IPS DF 4.7 (cell line): ENCODE data around the gene COL23A1.
"Not testable (repeated sequence)": the region's sequence is repeated elsewhere in the genome, so short reads cannot be mapped to it uniquely, and the experiment has no call there.

Source experiments
- DNase-seq: peaks from one replicate; pipeline ENCODE4 v3.0.0-alpha.2; 2013; ENCODE audit warnings: low spot score; ENCODE audit errors: extremely low read depth

Gene COL23A1

GRCh38 chr5:178307267-178308045 lies 282.7 kb downstream of the COL23A1 start:
- no peak for DNase-seq

DNA sequence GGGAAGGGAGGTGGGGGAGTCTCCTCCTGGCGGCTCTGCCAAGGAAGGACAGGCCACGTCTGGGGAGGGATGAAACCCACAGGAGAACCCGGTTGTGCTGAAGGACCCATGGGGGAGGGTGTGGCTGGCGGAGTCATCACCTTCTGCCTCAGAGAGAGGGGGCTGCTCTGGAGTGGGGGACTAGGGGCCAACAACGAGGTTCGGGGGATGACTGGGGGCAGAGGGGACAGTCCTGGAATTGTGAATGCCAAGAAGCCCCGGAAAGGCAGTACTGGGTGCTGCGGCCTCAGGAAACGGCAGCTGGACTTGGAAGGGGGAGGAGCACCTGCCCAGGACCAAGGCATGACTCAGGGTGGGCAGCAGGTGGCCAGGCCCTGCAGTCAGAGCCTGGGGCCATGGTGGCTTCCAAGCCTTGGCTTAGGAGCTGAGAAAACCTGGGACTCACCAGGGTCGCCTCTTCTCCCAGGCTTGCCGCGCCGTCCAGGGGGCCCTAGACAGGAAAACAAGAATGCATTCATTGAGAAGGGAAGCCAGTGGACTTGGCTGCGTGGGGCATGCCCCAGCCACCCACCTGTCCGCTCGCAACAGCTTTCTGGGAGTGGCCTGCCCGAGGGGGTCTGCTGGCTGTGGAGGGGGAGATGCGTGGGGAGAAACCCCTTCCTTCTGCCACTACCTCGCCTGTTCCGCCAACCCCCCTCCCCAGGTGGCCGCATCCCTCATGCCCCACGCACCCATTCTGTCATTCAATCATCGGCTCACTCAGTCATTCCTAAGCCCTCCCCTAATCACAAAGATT lies 283.6 kb downstream of the COL23A1 start:
- no peak for DNase-seq

DNA sequence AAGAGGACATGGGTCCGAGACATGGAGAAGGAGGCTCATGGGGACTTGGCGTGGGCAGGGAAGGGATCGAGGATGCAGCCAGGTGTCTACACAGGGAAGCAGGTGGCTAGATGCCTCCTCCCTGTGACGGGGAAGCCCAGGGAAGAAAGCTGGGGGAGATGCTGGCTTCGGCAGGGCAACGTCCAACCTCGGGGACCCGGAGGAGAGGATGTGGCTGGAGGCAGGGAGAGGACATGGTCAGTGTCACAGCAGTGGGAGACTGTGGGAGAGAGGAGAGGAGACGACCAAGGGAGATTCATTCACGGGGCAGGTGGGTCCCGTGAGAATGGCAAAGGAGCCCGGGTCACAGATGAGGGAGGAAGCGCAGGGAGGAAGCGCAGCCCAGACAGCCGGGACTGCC lies 284.4 kb downstream of the COL23A1 start:
- no peak for DNase-seq

DNA sequence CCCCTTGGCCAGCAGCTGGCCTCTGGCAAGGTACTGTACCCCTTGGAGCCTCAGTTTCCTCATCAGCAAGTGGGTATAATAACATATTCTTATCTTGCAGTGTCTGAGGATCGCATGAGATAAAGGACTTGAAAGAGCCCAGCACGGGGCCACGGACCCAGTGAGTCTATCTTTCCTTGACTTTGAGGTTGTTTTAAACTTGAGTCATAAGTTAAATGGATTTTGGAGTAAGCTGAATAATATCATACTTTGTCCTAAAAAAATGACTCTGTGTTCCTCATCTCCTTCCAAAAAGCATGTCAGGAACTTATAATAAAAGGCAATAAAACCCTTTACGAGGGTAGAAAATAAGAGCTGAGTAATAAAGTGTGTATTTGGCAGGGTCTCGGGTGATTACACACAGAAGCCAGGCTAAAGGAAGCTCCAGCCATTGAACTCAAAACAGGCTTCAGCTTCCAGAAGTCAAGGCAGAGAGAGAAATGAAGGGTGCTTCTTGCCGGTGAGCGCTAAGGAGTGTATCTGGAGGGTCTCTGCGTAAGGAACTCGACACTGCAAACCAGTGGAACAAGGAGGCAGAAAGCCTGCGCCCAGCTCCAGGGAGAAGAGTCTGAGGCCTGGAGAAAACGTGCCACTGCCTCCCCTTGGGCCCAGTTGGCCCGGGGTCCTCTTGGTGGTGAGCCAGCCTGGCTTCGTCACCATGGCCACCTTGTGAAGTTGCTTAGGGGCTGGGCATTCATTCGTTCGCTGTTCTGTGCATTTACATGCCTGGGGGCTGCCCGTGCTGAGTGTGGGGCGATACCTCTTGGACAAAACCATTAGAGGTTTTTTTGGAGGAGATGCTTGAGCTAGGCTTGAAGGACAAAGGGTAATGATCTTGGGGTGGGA lies 285.2 kb downstream of the COL23A1 start:
- DNase-seq = no peak

DNA sequence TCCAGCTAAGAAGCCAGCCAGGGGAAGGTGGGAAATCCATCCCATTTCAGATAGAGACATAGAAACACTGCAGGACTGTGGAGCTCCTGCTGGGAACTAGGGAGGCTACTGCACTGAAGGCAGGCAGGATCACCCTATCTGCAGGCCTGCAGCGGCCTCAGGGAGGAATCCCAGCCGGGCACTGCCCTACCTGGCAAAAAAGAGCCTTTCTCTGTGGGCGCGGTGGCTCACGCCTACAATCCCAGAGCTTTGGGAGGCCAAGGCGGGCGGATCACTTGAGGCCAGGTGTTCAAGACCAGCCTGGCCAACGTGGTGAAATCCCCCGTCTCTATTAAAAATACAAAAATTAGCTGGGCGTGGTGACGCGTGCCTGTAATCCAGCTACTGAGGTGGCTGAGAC lies 286.2 kb downstream of the COL23A1 start:
- no peak for DNase-seq

GRCh38 chr5:178302321-178302720 lies 287.9 kb downstream of the COL23A1 start:
- DNase-seq = not testable (repeated sequence)

DNA sequence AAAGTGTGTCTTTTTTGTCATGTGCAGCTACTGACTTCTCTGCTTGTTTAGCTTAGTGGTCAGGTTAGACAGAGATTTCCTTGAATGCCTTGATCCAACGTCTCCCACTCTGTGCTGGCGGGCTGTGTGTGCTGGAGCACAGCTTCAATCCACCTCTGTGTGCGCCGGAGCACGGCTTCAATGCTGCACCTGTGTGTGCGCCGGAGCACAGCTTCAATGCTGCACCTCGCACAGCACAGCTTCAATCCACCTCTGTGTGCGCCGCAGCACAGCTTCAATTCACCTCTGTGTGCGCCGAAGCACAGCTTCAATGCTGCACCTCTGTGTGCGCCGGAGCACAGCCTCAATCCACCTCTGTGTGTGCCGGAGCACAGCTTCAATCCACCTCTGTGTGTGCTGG lies 288.6 kb downstream of the COL23A1 start:
- no peak for DNase-seq

- DNase-seq = no peak
These were observed 291.8 kb downstream of the COL23A1 start for GRCh38 chr5:178298283-178298807.

- DNase-seq = no peak
These were observed 292.4 kb downstream of the COL23A1 start for GRCh38 chr5:178297751-178298150.

GRCh38 chr5:178296066-178296465 lies 294.1 kb downstream of the COL23A1 start:
- no peak for DNase-seq

DNA sequence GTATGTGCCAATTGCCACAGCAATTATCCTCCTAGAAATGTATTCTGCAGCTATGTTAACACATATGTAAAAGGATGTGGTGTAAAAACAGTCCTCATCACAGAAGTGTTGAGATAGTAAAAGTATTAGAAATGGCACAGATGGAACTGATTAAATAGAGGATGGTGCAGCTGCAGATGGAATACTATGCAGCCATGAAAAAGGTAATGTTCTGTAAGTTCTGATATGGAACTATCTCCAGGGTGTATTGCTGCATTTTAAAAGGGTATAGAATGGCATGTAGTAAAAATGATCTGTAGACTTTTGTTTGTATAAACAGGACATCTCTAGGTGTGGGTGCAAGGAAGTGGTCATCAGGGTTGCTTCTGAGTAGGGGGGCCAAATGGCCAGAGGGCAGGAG lies 294.6 kb downstream of the COL23A1 start:
- DNase-seq = no peak

- DNase-seq = no peak
These were observed 296.4 kb downstream of the COL23A1 start for GRCh38 chr5:178293815-178294214.

- no peak for DNase-seq
These were observed 296.8 kb downstream of the COL23A1 start for GRCh38 chr5:178293400-178293799.

GRCh38 chr5:178292826-178293205 lies 297.4 kb downstream of the COL23A1 start:
- no peak for DNase-seq

DNA sequence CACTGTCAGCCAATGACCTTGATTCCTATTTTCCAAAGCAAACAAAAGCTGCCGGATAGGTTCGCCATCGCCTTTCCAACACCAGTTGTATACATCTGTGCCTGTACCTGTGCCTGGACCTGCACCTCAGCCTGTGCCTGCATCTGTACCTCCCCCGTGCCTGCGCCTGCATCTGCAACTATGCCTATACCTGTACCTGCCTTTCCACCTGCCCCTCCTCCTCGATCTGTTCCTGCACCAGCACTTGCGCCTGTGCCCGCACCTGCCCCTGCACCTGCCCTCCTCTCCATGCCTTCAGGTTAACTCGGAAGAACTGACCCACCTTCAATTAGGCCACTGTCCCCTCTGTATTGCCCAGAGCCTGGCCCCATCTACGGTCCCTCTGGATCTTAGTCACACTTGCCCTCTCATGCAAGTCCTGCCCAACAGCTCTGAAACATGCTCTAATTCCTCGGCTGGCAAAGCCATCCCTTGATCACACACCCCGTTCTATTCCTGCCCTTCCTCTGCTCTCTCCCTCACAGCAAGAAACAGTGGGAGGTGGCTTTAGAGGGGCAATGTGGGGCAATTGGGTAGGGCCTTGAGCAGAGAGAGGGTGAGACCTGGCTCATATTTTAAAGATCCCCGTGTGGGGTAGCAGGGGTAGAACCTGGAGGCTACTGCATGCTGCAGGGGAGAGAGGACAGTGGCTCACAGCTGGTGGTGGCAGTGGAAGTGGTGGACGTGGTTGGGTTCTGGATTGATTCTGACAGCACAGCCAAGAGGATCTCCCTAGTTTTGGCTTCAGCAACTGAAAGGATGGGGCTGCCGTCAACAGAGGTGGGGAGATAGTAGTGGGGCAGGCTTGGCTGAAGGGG lies 298.0 kb downstream of the COL23A1 start:
- no peak for DNase-seq

DNA sequence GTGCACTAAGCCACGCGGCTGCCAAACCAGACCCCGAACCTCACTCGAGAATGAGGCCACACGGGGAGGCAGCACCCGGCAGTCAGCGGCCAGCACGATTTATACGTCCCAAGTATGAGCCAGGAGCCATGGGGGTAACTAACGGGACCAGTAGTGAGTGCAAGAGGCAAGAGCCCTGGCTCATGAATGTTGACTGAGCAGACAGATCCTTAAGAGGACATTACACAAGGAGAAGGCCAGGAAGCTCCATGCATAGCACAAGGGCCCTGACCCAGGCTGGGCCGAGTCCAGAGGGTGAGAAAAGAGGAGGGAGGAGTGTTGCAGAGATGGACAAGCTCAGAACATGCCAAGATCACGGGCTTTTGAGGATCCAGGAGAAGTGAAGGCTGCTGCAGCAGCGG lies 299.0 kb downstream of the COL23A1 start:
- no peak for DNase-seq

DNA sequence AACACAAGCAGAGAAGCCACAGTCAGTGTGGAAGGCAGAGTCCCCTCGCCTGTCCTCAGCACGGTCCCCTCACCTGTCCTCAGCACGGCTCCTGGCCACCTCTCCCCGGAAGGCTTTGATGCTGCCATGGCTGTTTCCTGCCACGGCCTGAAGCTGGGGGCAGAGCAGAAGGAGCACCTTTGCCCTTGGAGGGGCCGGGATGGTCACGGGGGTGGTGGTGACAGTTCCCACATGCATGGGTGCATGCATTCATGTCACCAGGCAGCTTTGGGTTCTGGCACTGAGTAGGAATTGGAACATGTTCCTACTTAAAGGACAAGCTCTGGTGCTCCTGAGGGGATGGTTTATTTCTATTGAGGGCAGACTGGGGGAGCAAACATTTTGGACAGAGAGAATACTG lies 299.8 kb downstream of the COL23A1 start:
- no peak for DNase-seq

- no peak for DNase-seq
These were observed 300.8 kb downstream of the COL23A1 start for GRCh38 chr5:178289438-178289837.

GRCh38 chr5:178288401-178289368 lies 301.5 kb downstream of the COL23A1 start:
- no peak for DNase-seq

GRCh38 chr5:178287791-178288105 lies 302.4 kb downstream of the COL23A1 start:
- no peak for DNase-seq
